H9 (cell line): ENCODE results near the gene MARCHF3. TPM values are rescaled to one million over a fixed set of nuclear protein-coding genes. Genes with fewer than 3 reads are reported as not detected.

Experiments used
- DNase-seq: peaks from one replicate; pipeline ENCODE4 v3.0.0-alpha.2; 2017
- H2AFZ ChIP-seq: one replicate; pipeline ENCODE4 v1.6.1; 2013; ENCODE audit warnings: mild to moderate bottlenecking, low read length, control low read depth, moderate library complexity
- H2AK5ac ChIP-seq: 2 replicates; pipeline ENCODE4 v1.6.1; 2013; ENCODE audit warnings: low read length, control low read depth, mixed read lengths; ENCODE audit not compliant: insufficient read length
- H2BK120ac ChIP-seq: one replicate; pipeline ENCODE4 v1.6.1; 2013; ENCODE audit warnings: low read depth, mild to moderate bottlenecking, low read length, control low read depth, inconsistent platforms; ENCODE audit not compliant: poor library complexity, severe bottlenecking
- H2BK12ac ChIP-seq: 2 replicates; pipeline ENCODE4 v1.6.1; 2013; ENCODE audit warnings: low read length, control low read depth, mixed read lengths, low read depth; ENCODE audit not compliant: insufficient read length
- H2BK15ac ChIP-seq: 2 replicates; pipeline ENCODE4 v1.6.1; 2013; ENCODE audit warnings: low read depth, low read length, control low read depth
- H2BK20ac ChIP-seq: one replicate; pipeline ENCODE4 v1.6.1; 2013; ENCODE audit warnings: low read depth, mild to moderate bottlenecking, low read length, control low read depth, inconsistent platforms; ENCODE audit not compliant: poor library complexity, severe bottlenecking
- H2BK5ac ChIP-seq: 2 replicates; pipeline ENCODE4 v1.6.1; 2013; ENCODE audit warnings: low read length, control low read depth, mixed read lengths; ENCODE audit not compliant: insufficient read length
- H3K14ac ChIP-seq: 2 replicates; pipeline ENCODE4 v1.6.1; 2013; ENCODE audit warnings: low read length, control low read depth; ENCODE audit not compliant: insufficient read depth
- H3K18ac ChIP-seq: 2 replicates; pipeline ENCODE4 v1.6.1; 2013; ENCODE audit warnings: low read depth, mild to moderate bottlenecking, mixed read lengths, low read length, control low read depth; ENCODE audit not compliant: insufficient read length
- H3K23ac ChIP-seq: 2 replicates; pipeline ENCODE4 v1.6.1; 2013; ENCODE audit warnings: low read length, control low read depth, mixed read lengths, low read depth; ENCODE audit not compliant: insufficient read length
- H3K23me2 ChIP-seq: 2 replicates; pipeline ENCODE4 v1.6.1; 2013; ENCODE audit warnings: low read depth, mild to moderate bottlenecking, mixed read lengths, low read length, control low read depth; ENCODE audit not compliant: insufficient read length, poor library complexity, severe bottlenecking
- H3K27ac ChIP-seq: 2 replicates; pipeline ENCODE4 v1.5.1; 2013; ENCODE audit warnings: low read length, control low read depth, mixed read lengths, low read depth; ENCODE audit not compliant: insufficient read length
- H3K27me3 ChIP-seq: 2 replicates; pipeline ENCODE4 v1.6.1; 2013; ENCODE audit warnings: low read length, control low read depth, inconsistent platforms; ENCODE audit not compliant: insufficient read depth
- H3K4ac ChIP-seq: 2 replicates; pipeline ENCODE4 v1.6.1; 2013; ENCODE audit warnings: low read depth, mild to moderate bottlenecking, control low read depth, inconsistent platforms, low read length, moderate library complexity
- H3K4me1 ChIP-seq: 2 replicates; pipeline ENCODE4 v1.6.1; 2013; ENCODE audit warnings: low read length, control low read depth, inconsistent platforms; ENCODE audit not compliant: insufficient read depth
- H3K4me2 ChIP-seq: 2 replicates; pipeline ENCODE4 v1.6.1; 2013; ENCODE audit warnings: low read length, control low read depth, mixed read lengths; ENCODE audit not compliant: insufficient read length, insufficient read depth
- H3K56ac ChIP-seq: 2 replicates; pipeline ENCODE4 v1.6.1; 2013; ENCODE audit warnings: low read depth, mild to moderate bottlenecking, mixed read lengths, low read length, control low read depth; ENCODE audit not compliant: insufficient read length
- H3K79me1 ChIP-seq: 2 replicates; pipeline ENCODE4 v1.6.1; 2013; ENCODE audit warnings: low read depth, mild to moderate bottlenecking, moderate library complexity, low read length, control low read depth, inconsistent platforms; ENCODE audit not compliant: insufficient read depth, poor library complexity, severe bottlenecking
- H3K79me2 ChIP-seq: 2 replicates; pipeline ENCODE4 v1.6.1; 2013; ENCODE audit warnings: low read length, control low read depth, inconsistent platforms; ENCODE audit not compliant: insufficient read depth
- H3K9ac ChIP-seq: 2 replicates; pipeline ENCODE4 v1.6.1; 2013; ENCODE audit warnings: low read length, control low read depth, mixed read lengths; ENCODE audit not compliant: insufficient read length; ENCODE audit errors: extremely low read depth
- H3K9me3 ChIP-seq: one replicate; pipeline ENCODE4 v1.6.1; 2013; ENCODE audit warnings: low read depth, low read length, inconsistent platforms; ENCODE audit not compliant: control insufficient read depth
- H3T11ph ChIP-seq: one replicate; pipeline ENCODE4 v1.6.1; 2013; ENCODE audit warnings: mild to moderate bottlenecking, low read length, control low read depth, inconsistent platforms
- H4K20me1 ChIP-seq: one replicate; pipeline ENCODE4 v1.6.1; 2013; ENCODE audit not compliant: control insufficient read depth, insufficient read length, insufficient read depth
- H4K5ac ChIP-seq: 2 replicates; pipeline ENCODE4 v1.6.1; 2013; ENCODE audit warnings: low read depth, mild to moderate bottlenecking, mixed read lengths, low read length, control low read depth; ENCODE audit not compliant: insufficient read length
- H4K8ac ChIP-seq: replicated peaks from 2 replicates; pipeline ENCODE4 v1.6.1; 2013; ENCODE audit warnings: low read length, control low read depth, mixed read lengths, low read depth; ENCODE audit not compliant: insufficient read length
- H4K91ac ChIP-seq: 2 replicates; pipeline ENCODE4 v1.6.1; 2013; ENCODE audit warnings: low read depth, mild to moderate bottlenecking, moderate library complexity, mixed read lengths, low read length, control low read depth; ENCODE audit not compliant: insufficient read length
- H3K27ac Mint-ChIP-seq, 3 experiments: 2 replicates in 2 of 3; 3 replicates in 1 of 3; pipeline ENCODE4 v1.8.0; 2020 to 2021; ENCODE audit warnings: mixed read lengths in 3 of 3, mild to moderate bottlenecking in 1 of 3, moderate library complexity in 1 of 3
- H3K27me3 Mint-ChIP-seq: 2 replicates; pipeline ENCODE4 v1.8.0; 2021; ENCODE audit warnings: low read depth, mild to moderate bottlenecking, moderate library complexity, mixed read lengths
- H3K36me3 Mint-ChIP-seq, 3 experiments: 2 replicates in 2 of 3; 3 replicates in 1 of 3; pipeline ENCODE4 v1.8.0; 2020 to 2021; ENCODE audit warnings: low read depth in 3 of 3, mixed read lengths in 3 of 3; ENCODE audit not compliant: insufficient read depth in 1 of 3
- H3K4me1 Mint-ChIP-seq, 2 experiments: 2 replicates each; pipeline ENCODE4 v1.8.0; 2020; ENCODE audit warnings: mixed read lengths in 2 of 2
- H3K4me3 Mint-ChIP-seq, 2 experiments: 2 replicates in 1 of 2; 3 replicates in 1 of 2; pipeline ENCODE4 v1.8.0; 2020 to 2021; ENCODE audit warnings: mild to moderate bottlenecking in 2 of 2, mixed read lengths in 2 of 2, moderate library complexity in 1 of 2
- H3K9me3 Mint-ChIP-seq, 2 experiments: 2 replicates in 1 of 2; 3 replicates in 1 of 2; pipeline ENCODE4 v1.8.0; 2020; ENCODE audit warnings: mild to moderate bottlenecking in 2 of 2, mixed read lengths in 2 of 2, moderate library complexity in 1 of 2
- WGBS: extraction: QIAGEN DNeasy Blood & Tissue Kit; methylation state at CpG from one replicate; pipeline ENCODE4 v1.1.7; 2013; ENCODE audit warnings: missing lambda C conversion rate, low lambda C conversion rate, mixed read lengths; ENCODE audit not compliant: insufficient read length; ENCODE audit errors: extremely low coverage; 5-methylcytosine and 5-hydroxymethylcytosine counted together
- total RNA-seq: library from RNA; stranded (reverse); gene quantifications from 2 replicates; pipeline ENCODE4 v1.2.1, GENCODE V29; 2021
- TF ChIP-seq, protein P1 (sequence below): fragments of 200-600 bp; sonication (generic); conservative IDR thresholded peaks from 3 replicates; pipeline ENCODE4 v1.8.0; 2021; ENCODE audit warnings: antibody characterized with exemption, mild to moderate bottlenecking

MARCHF3 gene
- total RNA-seq, 1 experiment from 2014 or later, result 17.7 TPM

DNA sequence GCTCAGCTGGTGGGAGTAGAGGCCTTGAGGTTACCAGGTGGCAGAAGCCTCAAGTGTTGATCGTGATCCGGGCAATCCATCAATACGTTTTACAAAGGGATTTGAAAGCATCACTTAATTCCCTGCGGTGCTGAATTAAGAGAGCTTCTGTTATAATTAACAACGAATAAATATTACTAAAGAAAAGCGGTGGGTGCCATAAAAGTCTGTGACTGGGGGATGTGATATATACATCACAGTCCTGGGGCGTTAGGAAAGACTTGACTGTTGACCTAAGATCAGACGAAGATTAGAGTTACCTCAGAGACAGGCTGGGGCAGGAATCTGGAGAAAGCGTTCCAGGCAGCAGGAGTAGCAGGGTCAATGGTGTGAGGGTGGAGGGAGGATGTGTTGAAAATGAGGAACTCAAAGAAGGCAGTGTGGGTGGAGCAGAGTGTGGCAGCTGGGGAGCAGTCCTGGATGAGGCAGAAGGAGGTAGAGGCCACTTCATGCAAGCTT, 49.7 kb upstream of the MARCHF3 start:
- peaks cover 48 to 54% of the 10 kb centered on the region in 2 experiments for H3K4me1 Mint-ChIP-seq
- no peak overlapping the region for H2BK20ac ChIP-seq
- H4K8ac ChIP-seq, result no peak overlapping the region
- H3K9ac ChIP-seq, result no peak overlapping the region
- peaks cover 18% of the 10 kb centered on the region; the same call in 1 of the 2 replicates for H3K4me1 ChIP-seq
- H3K23me2 ChIP-seq, result no peaks in the 10 kb centered on the region
- H3K56ac ChIP-seq, result no peak overlapping the region
- H2BK15ac ChIP-seq, result no peak overlapping the region
- TF ChIP-seq, protein P1, sequence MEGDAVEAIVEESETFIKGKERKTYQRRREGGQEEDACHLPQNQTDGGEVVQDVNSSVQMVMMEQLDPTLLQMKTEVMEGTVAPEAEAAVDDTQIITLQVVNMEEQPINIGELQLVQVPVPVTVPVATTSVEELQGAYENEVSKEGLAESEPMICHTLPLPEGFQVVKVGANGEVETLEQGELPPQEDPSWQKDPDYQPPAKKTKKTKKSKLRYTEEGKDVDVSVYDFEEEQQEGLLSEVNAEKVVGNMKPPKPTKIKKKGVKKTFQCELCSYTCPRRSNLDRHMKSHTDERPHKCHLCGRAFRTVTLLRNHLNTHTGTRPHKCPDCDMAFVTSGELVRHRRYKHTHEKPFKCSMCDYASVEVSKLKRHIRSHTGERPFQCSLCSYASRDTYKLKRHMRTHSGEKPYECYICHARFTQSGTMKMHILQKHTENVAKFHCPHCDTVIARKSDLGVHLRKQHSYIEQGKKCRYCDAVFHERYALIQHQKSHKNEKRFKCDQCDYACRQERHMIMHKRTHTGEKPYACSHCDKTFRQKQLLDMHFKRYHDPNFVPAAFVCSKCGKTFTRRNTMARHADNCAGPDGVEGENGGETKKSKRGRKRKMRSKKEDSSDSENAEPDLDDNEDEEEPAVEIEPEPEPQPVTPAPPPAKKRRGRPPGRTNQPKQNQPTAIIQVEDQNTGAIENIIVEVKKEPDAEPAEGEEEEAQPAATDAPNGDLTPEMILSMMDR, result no peak
- H3K18ac ChIP-seq, result no peak overlapping the region
- no peaks in the 10 kb centered on the region for H3K79me1 ChIP-seq
- DNase-seq, result peak; percentile 61
- no peaks in the 10 kb centered on the region; a peak in 1 of 5 replicates for H3K9me3 Mint-ChIP-seq
- no peaks in the 10 kb centered on the region for H3K9me3 ChIP-seq
- no peak overlapping the region for H2AK5ac ChIP-seq
- no peak overlapping the region for H4K5ac ChIP-seq
- H3T11ph ChIP-seq, result no peak overlapping the region
- H4K20me1 ChIP-seq, result no peaks in the 10 kb centered on the region
- no peak overlapping the region for H3K4ac ChIP-seq
- no peak overlapping the region for H3K4me2 ChIP-seq
- peak overlapping the region; percentile 56 to 84 (median 62) for H3K27ac Mint-ChIP-seq
- no peak overlapping the region for H2BK12ac ChIP-seq
- H2AFZ ChIP-seq, result peak overlapping the region; percentile 15
- no peaks in the 10 kb centered on the region for H3K79me2 ChIP-seq
- no peaks in the 10 kb centered on the region for H3K36me3 Mint-ChIP-seq
- no peak overlapping the region for H3K23ac ChIP-seq
- no peaks in the 10 kb centered on the region for H3K27me3 ChIP-seq
- no peak overlapping the region for H4K91ac ChIP-seq
- H3K14ac ChIP-seq, result peak overlapping the region; percentile 44; the same call in 1 of the 2 replicates
- H3K27ac ChIP-seq, result no peak overlapping the region
- peak overlapping the region in 1 of 2 experiments; percentile 43; a peak in 3 of 5 replicates for H3K4me3 Mint-ChIP-seq
- no peaks in the 10 kb centered on the region for H3K27me3 Mint-ChIP-seq
- no peak overlapping the region for H2BK120ac ChIP-seq
- no peak overlapping the region for H2BK5ac ChIP-seq
- no CpG with 5 or more reads among the region's 9 CpGs for WGBS
